ENCODE results near the gene LASP1.

GRCh38 chr17:38851434-38851833, 18.4 kb upstream of the LASP1 start:
- no peak for TF ChIP-seq POLR2A (IDR thresholded peaks at IDR 0.05)
- TF ChIP-seq, protein P1, sequence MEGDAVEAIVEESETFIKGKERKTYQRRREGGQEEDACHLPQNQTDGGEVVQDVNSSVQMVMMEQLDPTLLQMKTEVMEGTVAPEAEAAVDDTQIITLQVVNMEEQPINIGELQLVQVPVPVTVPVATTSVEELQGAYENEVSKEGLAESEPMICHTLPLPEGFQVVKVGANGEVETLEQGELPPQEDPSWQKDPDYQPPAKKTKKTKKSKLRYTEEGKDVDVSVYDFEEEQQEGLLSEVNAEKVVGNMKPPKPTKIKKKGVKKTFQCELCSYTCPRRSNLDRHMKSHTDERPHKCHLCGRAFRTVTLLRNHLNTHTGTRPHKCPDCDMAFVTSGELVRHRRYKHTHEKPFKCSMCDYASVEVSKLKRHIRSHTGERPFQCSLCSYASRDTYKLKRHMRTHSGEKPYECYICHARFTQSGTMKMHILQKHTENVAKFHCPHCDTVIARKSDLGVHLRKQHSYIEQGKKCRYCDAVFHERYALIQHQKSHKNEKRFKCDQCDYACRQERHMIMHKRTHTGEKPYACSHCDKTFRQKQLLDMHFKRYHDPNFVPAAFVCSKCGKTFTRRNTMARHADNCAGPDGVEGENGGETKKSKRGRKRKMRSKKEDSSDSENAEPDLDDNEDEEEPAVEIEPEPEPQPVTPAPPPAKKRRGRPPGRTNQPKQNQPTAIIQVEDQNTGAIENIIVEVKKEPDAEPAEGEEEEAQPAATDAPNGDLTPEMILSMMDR (IDR thresholded peaks at IDR 0.05): no peak

Measured in thyroid gland (tissue), 4 donors.